ENCODE data around the gene LSMEM2.
A peak's percentile ranks its signal among the peaks of the same experiment; 100 is the strongest.

LSMEM2 gene

GRCh38 chr3:50323092-50323600, 44.3 kb downstream of the LSMEM2 start:
- DNase-seq = no peak
- H3K4me1 Mint-ChIP-seq (ENCODE audit: low read depth in 2 of 2) = peaks cover 24 to 34% of the 10 kb centered on the region in 2 donors

DNA sequence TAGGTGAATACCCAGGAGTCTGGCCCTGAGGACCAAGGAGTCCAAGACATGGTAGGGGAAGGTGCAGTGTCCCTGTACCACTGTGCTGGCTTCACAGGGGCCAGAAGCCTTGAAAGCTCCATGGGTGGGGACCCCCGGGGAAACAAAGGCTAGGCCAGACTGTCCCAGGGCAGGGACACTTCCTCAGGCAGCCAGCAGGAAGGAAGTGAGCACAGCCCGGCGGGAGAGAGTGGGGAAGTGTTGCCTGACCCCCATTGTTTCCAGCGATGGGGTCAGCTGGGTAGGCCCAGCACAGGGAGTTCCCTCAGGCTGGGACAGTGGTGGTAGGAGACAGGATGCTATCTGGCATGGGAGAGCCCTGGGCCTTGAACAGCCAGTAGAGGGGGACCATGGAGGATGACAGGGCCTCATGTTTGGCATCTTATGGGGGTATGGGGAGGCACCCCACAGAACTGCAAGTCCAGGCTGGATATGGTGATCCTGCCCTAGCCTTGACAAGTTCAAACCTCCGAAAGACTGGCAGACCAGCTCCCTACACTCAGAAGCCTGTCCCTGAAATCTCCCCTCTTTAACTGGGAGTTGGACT, 44.8 kb downstream of the LSMEM2 start:
- ATAC-seq (replicated peaks) (no peak), DNase-seq (no peak)
- Mint-ChIP-seq H3K9me3 (no peaks in the 10 kb centered on the region), H3K4me3 (no peak overlapping the region), H3K36me3 (ENCODE audit: insufficient read depth) (peaks cover 12% of the 10 kb centered on the region), H3K27ac (peak overlapping the region; percentile 41 to 76), H3K4me1 (ENCODE audit: low read depth in 2 of 2) (peaks cover 29 to 36% of the 10 kb centered on the region in 2 donors), H3K27me3 (no peaks in the 10 kb centered on the region)

More at GRCh38 chr3:50323092-50323600, 44.3 kb downstream of the LSMEM2 start:
- Mint-ChIP-seq H3K27me3 (no peaks in the 10 kb centered on the region), H3K4me3 (peak overlapping the region; percentile 44 to 84), H3K9me3 (no peaks in the 10 kb centered on the region), H3K36me3 (ENCODE audit: insufficient read depth) (peaks cover 8% of the 10 kb centered on the region), H3K27ac (peak overlapping the region in 1 of 2 donors; percentile 76)
- no peak for ATAC-seq (replicated peaks)

DNA sequence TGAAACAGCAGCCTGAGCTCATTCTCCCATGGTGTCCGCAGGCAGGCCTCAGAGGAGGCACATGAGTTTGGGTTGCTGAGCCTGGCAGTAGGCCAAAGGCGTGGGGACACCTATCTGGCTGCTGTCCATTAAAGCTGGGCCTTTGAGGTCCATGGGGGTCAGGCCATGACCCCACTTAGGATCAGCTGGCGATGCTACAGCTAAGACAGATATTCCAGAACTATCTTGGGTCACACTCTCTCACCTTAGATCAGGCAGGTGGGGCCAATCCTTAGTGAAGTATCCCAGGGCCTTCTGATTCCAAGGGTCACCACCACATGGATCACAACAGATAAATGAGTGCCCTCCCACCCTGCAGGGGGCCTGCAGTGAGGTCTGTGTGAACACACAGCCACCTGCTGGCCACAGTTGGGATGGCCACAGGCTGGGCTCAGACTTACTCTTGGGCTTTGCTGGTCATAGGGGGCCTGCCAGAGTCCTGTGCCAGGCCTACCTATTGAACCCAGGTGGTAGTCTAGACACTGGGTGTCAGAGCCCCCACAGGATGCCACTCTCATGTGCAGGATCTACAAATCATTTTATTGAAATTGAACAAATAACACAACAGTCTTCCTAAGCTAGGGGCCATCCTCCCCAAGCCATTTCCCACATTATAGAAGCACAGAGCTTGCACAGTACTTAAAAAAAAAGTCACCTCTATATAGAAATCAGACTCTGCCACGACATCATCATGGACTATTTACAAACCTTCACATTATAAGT, 45.6 kb downstream of the LSMEM2 start:
- Mint-ChIP-seq H3K4me3 (no peak overlapping the region), H3K4me1 (ENCODE audit: low read depth in 2 of 2) (peaks cover 25 to 29% of the 10 kb centered on the region in 2 donors), H3K27me3 (no peaks in the 10 kb centered on the region), H3K27ac (peak overlapping the region in 1 of 2 donors; percentile 76), H3K36me3 (ENCODE audit: insufficient read depth) (peaks cover 20% of the 10 kb centered on the region), H3K9me3 (no peaks in the 10 kb centered on the region)
- peak; percentile 50 to 64 (median 53) for DNase-seq
- peak; percentile 25 for ATAC-seq (replicated peaks)

DNA sequence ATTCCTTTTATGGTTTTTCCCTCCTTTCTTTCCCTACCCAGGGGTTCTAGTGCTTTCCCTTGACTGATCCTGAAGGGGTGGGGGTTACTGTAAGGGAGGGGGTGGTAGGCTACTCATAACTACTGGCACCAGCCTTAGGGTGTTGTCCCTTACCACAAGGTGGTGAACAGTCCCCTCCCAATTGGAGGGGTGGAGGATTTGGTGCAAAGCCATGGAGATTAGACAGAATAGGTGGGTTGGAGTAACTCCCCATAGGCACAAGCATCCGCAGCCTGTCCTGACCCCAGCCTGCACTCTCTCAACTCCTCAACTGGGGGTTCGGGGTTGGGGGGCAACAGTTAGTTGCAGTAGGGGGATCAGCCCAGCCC, 46.2 kb downstream of the LSMEM2 start:
- ATAC-seq (replicated peaks) = no peak
- no peak for DNase-seq
- no peaks in the 10 kb centered on the region for H3K27me3 Mint-ChIP-seq
- H3K36me3 Mint-ChIP-seq (ENCODE audit: insufficient read depth) = peaks cover 26% of the 10 kb centered on the region
- H3K4me3 Mint-ChIP-seq = no peak overlapping the region
- no peaks in the 10 kb centered on the region for H3K9me3 Mint-ChIP-seq
- peak overlapping the region in 1 of 2 donors; percentile 76 for H3K27ac Mint-ChIP-seq
- H3K4me1 Mint-ChIP-seq (ENCODE audit: low read depth in 2 of 2) = peaks cover 22 to 26% of the 10 kb centered on the region in 2 donors

- Mint-ChIP-seq H3K36me3 (ENCODE audit: insufficient read depth) (peaks cover 31% of the 10 kb centered on the region), H3K9me3 (no peaks in the 10 kb centered on the region), H3K4me3 (peak overlapping the region in 1 of 2 donors; percentile 8), H3K27me3 (no peaks in the 10 kb centered on the region), H3K4me1 (ENCODE audit: low read depth in 2 of 2) (peaks cover 16 to 23% of the 10 kb centered on the region in 2 donors), H3K27ac (peak overlapping the region in 1 of 2 donors; percentile 76)
- DNase-seq (no peak), ATAC-seq (replicated peaks) (no peak)
Observed at GRCh38 chr3:50325497-50326181, 46.8 kb downstream of the LSMEM2 start.

- DNase-seq (no peak), ATAC-seq (replicated peaks) (no peak)
- Mint-ChIP-seq H3K27ac (no peak overlapping the region), H3K27me3 (no peaks in the 10 kb centered on the region), H3K4me1 (ENCODE audit: low read depth in 2 of 2) (peaks cover 14 to 22% of the 10 kb centered on the region in 2 donors), H3K9me3 (no peaks in the 10 kb centered on the region), H3K4me3 (peak overlapping the region in 1 of 2 donors; percentile 38), H3K36me3 (ENCODE audit: insufficient read depth) (peaks cover 36% of the 10 kb centered on the region)
Observed at GRCh38 chr3:50326182-50326541, 47.3 kb downstream of the LSMEM2 start.

GRCh38 chr3:50327129-50327528, 48.2 kb downstream of the LSMEM2 start:
- no peak for DNase-seq
- H3K27ac Mint-ChIP-seq = peak overlapping the region; percentile 84 to 94

DNA sequence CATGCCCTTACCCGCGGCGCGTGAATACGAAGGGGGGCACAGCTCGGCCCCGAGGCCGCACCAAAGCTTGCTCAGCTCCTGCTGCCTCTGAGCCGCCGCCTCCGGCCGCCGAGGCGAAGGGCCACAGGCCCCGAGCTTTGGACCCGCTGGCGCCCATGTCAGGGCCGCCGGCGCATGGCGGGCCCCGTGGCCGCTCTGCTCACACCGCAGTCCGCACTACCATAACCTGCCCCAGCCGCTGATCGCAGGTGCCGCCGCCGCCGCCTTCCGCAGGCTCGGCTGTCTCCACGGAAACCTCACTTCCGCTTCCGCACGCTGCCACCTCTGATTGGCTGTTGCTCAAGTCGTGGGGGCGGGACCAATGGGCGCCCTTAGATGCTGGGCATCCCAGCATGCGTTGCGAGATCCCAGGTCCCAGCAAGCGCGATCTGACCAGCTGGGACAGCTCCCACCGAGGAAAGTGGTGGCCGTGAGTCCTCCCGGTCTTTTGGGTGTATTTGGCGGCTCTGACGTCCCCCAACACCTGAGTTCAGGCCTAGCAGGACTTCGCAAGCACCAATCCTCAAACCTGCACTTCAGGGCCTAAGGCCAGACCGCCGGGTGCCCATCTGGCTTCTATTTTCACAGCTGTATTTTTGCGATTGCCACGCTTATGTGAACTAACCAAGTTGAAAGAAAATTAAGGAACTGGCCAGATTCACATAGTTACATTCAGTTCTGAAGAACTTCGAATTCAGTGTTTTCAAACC, 49.2 kb downstream of the LSMEM2 start, which contains the start of gene TUSC2:
TUSC2 (minus strand) TSS at position 281 of the 749 bp plus-strand sequence; CDS start at position 157, 124 bp downstream.
- Mint-ChIP-seq H3K36me3 (ENCODE audit: insufficient read depth) (peaks cover 56% of the 10 kb centered on the region), H3K9me3 (no peaks in the 10 kb centered on the region), H3K4me1 (ENCODE audit: low read depth in 2 of 2) (peaks cover 14 to 24% of the 10 kb centered on the region in 2 donors), H3K4me3 (peak within 1 kb of the TSS; percentile 80 to 88), H3K27me3 (no peaks in the 10 kb centered on the region), H3K27ac (peak within 1 kb of the TSS; percentile 84 to 94)
- DNase-seq (peak; percentile 92), ATAC-seq (replicated peaks) (peak; percentile 95)

More at GRCh38 chr3:50327129-50327528, 48.2 kb downstream of the LSMEM2 start:
- no peak for ATAC-seq (replicated peaks)
- H3K36me3 Mint-ChIP-seq (ENCODE audit: insufficient read depth) = peaks cover 46% of the 10 kb centered on the region
- H3K9me3 Mint-ChIP-seq = no peaks in the 10 kb centered on the region
- peaks cover 14 to 22% of the 10 kb centered on the region in 2 donors for H3K4me1 Mint-ChIP-seq (ENCODE audit: low read depth in 2 of 2)
- H3K4me3 Mint-ChIP-seq = peak overlapping the region; percentile 80 to 88
- no peaks in the 10 kb centered on the region for H3K27me3 Mint-ChIP-seq

DNA sequence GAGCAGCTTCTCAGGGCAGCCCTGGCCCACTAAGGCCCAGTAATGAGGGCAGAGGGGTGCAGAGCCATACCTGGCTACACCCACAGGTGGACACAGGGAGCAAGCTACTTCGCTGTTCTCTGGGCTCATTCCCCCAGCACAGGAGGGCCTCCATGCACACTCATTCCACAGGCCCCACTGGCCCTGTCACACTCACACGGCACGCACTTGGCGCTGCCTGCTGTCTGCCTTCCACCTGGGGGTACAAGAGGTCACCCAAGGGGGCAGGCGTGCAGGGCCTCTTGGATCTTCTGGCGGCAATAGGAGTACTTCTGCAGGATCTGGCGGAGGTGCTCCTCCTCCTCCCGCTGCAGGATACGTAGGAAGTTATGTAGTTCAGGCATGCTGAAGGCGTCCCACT, 51.4 kb downstream of the LSMEM2 start:
- no peaks in the 10 kb centered on the region for H3K9me3 Mint-ChIP-seq
- peaks cover 70% of the 10 kb centered on the region for H3K36me3 Mint-ChIP-seq (ENCODE audit: insufficient read depth)
- H3K4me1 Mint-ChIP-seq (ENCODE audit: low read depth in 2 of 2) = peaks cover 28% of the 10 kb centered on the region in 2 donors
- ATAC-seq (replicated peaks) = no peak
- H3K4me3 Mint-ChIP-seq = no peak overlapping the region
- DNase-seq = no peak
- H3K27ac Mint-ChIP-seq = peak overlapping the region in 1 of 2 donors; percentile 59
- no peaks in the 10 kb centered on the region for H3K27me3 Mint-ChIP-seq

DNA sequence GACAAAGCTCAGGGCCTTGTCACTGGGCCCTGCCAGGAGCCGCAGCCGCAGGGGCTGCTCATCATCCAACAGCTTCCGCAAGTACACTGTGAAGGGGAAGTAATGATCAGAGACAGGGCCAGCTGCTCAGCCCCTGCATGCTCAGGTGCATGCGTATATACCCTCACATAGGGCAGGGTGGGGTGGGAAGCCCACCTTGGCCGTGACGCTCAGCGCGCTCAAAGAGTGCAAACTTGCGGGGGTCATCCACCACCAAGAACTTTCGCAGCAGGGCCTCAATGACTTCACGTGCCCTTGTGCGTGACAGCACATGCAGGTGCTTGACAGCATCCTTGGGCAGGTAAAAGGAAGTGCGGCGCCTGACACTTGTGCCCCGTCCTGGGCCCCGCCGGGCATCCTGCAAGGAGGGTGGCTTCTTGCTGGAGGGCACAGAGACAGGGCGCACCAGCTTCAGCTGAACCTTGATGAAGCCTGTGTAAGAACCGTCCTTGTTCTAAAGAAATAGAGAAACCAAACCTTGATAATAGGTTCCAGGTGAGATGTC, 52.5 kb downstream of the LSMEM2 start:
- Mint-ChIP-seq H3K27me3 (no peaks in the 10 kb centered on the region), H3K4me1 (ENCODE audit: low read depth in 2 of 2) (peaks cover 39% of the 10 kb centered on the region in 2 donors), H3K36me3 (ENCODE audit: insufficient read depth) (peaks cover 81% of the 10 kb centered on the region), H3K4me3 (no peak overlapping the region), H3K27ac (no peak overlapping the region), H3K9me3 (no peaks in the 10 kb centered on the region)
- DNase-seq (no peak), ATAC-seq (replicated peaks) (no peak)

DNA sequence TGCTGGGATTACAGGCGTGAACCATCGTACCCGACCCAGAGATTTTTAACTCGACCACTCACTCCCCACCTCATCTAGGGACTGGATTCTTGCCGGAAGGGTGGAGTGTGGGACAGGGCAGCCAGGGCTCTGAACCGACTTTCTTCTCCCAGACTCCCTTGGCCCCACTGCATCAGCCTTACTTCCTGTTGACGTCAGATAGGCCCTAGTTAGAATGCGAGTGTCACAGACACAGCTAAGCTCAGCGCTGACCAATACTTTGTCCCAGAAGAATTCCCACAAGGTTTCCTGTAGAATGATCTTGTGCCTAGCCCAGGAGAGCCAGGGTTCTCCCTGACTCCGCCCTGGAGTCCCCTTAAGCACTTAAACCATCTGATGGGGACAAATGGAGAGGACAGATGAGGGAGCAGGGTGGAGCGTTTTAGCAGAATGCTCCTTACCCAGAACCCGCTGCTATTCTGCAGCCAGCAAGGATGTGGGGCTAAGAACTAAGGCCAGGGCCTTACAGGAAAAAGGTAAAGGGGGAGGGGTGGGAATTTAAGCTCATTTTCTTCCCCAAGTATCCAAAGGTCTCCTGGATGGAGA, 54.9 kb downstream of the LSMEM2 start:
- peaks cover 41 to 49% of the 10 kb centered on the region in 2 donors for H3K4me1 Mint-ChIP-seq (ENCODE audit: low read depth in 2 of 2)
- peak overlapping the region; percentile 93 to 96 for H3K27ac Mint-ChIP-seq
- no peak for DNase-seq
- peaks cover 92% of the 10 kb centered on the region for H3K36me3 Mint-ChIP-seq (ENCODE audit: insufficient read depth)
- no peaks in the 10 kb centered on the region for H3K27me3 Mint-ChIP-seq
- H3K4me3 Mint-ChIP-seq = peak overlapping the region; percentile 68 to 97
- H3K9me3 Mint-ChIP-seq = no peaks in the 10 kb centered on the region
- ATAC-seq (replicated peaks) = no peak

- Mint-ChIP-seq H3K27me3 (no peaks in the 10 kb centered on the region), H3K9me3 (no peaks in the 10 kb centered on the region), H3K27ac (peak overlapping the region; percentile 93 to 96), H3K4me1 (ENCODE audit: low read depth in 2 of 2) (peaks cover 48 to 56% of the 10 kb centered on the region in 2 donors), H3K36me3 (ENCODE audit: insufficient read depth) (peaks cover 92% of the 10 kb centered on the region), H3K4me3 (peak overlapping the region; percentile 68 to 97)
- no peak for ATAC-seq (replicated peaks)
- no peak for DNase-seq
Observed at GRCh38 chr3:50334339-50335075, 55.6 kb downstream of the LSMEM2 start.
